ENCODE measurements around the gene CTIF. TPM values are rescaled to one million over a fixed set of nuclear protein-coding genes. Genes with fewer than 3 reads are reported as not detected.

Gene CTIF
- total RNA-seq, 1 experiment from 2014 or later, result 5.8 TPM

DNA sequence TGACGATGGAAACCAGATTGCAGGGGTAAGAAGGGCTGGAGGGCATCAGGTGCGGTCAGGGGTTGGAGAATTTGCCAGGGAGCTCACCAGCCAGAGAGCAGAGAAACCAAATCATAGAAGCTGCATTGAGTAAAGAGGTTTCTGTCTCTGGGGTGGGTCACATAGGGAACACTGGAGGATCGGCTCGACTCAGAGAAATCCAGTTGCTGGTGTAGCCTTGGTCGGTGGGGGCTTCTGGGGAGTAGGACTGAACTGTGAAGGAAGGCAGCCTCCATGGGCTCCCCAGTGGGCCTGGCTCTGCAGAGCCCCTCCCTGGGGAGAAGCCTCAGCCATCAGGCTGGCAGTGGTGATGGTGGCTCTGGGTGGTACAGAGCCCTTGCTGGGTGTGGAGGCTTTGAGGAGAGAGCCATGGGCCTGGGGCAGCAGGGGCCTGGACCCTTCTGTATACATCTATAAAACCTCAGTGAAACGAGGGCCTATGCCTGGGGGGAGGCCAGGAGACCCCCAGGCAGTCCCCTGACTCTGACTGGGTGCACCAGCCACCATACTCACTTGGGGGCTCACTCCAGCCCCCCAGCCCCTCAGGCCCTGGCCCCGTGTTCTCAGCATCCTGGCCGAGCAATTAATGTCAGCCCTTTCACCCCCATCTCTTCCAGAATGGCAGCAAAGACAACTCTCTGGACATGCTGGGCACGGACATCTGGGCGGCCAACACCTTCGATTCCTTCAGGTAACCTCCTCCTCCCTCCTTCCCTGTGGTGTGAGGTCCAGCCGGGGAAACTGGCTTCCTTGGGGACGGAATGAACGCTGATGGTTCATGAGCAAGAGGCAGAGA is 124.5 kb downstream of the CTIF start:
- Histone ChIP-seq H3F3A (ENCODE audit: low read length, unreplicated experiment) (no peaks in the 10 kb centered on the region), H3K4me3 (ENCODE audit: low read length) (no peak overlapping the region), H3K4me1 (ENCODE audit: insufficient read depth, low read length) (no peaks in the 10 kb centered on the region), H3K27me3 (ENCODE audit: low read length) (no peaks in the 10 kb centered on the region), H3K79me2 (ENCODE audit: low read length) (no peaks in the 10 kb centered on the region), H3K4me2 (ENCODE audit: low read length) (no peak overlapping the region), H2AFZ (ENCODE audit: low read length) (no peak overlapping the region), H4K20me1 (ENCODE audit: low read length) (no peaks in the 10 kb centered on the region), H3K36me3 (ENCODE audit: low read depth, low read length) (no peaks in the 10 kb centered on the region), H3K27ac (ENCODE audit: low read length) (no peak overlapping the region), H3K9me3 (ENCODE audit: low read length) (no peaks in the 10 kb centered on the region), H3K9me2 (replicated peaks; ENCODE audit: low read length) (no peaks in the 10 kb centered on the region), H3K9ac (ENCODE audit: low read length) (no peak overlapping the region)
- TF ChIP-seq EZH2phosphoT487 (IDR thresholded peaks at IDR 0.05; ENCODE audit: borderline replicate concordance, low read length) (no peak), EZH2 (IDR thresholded peaks at IDR 0.05; ENCODE audit: low read length, unreplicated experiment) (no peak)
- TF ChIP-seq, protein P1, sequence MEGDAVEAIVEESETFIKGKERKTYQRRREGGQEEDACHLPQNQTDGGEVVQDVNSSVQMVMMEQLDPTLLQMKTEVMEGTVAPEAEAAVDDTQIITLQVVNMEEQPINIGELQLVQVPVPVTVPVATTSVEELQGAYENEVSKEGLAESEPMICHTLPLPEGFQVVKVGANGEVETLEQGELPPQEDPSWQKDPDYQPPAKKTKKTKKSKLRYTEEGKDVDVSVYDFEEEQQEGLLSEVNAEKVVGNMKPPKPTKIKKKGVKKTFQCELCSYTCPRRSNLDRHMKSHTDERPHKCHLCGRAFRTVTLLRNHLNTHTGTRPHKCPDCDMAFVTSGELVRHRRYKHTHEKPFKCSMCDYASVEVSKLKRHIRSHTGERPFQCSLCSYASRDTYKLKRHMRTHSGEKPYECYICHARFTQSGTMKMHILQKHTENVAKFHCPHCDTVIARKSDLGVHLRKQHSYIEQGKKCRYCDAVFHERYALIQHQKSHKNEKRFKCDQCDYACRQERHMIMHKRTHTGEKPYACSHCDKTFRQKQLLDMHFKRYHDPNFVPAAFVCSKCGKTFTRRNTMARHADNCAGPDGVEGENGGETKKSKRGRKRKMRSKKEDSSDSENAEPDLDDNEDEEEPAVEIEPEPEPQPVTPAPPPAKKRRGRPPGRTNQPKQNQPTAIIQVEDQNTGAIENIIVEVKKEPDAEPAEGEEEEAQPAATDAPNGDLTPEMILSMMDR (conservative IDR thresholded peaks at IDR 0.05; ENCODE audit: low read depth, low read length), result no peak
- no TSS peak for BruUV-seq (replicated peaks)
- intact Hi-C loops (cut with micrococcal nuclease), result no loop called here
- DNase-seq (no peak), ATAC-seq (no peak)
- ChIA-PET POLR2A (ENCODE audit: unreplicated experiment) (no interaction called here), CTCF (no interaction called here)

GRCh38 chr18:48663931-48664847 is 125.4 kb downstream of the CTIF start:
- intact Hi-C loops (cut with micrococcal nuclease), result loop anchor here (1.0 kb wide), 1 partner anchor 188 kb away; no protein-coding TSS in a partner anchor
- Histone ChIP-seq H3K36me3 (ENCODE audit: low read depth, low read length) (no peaks in the 10 kb centered on the region), H3K27me3 (ENCODE audit: low read length) (no peaks in the 10 kb centered on the region), H3K9me2 (replicated peaks; ENCODE audit: low read length) (no peaks in the 10 kb centered on the region), H3K4me1 (ENCODE audit: insufficient read depth, low read length) (no peaks in the 10 kb centered on the region), H3K79me2 (ENCODE audit: low read length) (no peaks in the 10 kb centered on the region), H3F3A (ENCODE audit: low read length, unreplicated experiment) (no peaks in the 10 kb centered on the region), H3K27ac (ENCODE audit: low read length) (no peak overlapping the region), H3K4me2 (ENCODE audit: low read length) (no peak overlapping the region), H2AFZ (ENCODE audit: low read length) (no peak overlapping the region), H4K20me1 (ENCODE audit: low read length) (no peaks in the 10 kb centered on the region), H3K9me3 (ENCODE audit: low read length) (no peaks in the 10 kb centered on the region), H3K4me3 (ENCODE audit: low read length) (no peak overlapping the region), H3K9ac (ENCODE audit: low read length) (no peak overlapping the region)
- CTCF ChIA-PET, result interaction anchor here (1.0 kb wide), 1 partner anchor 188 kb away, joined by 5 read pairs; no protein-coding TSS in a partner anchor
- ATAC-seq (peak; percentile 53; the same call in 1 of the 2 replicates), DNase-seq (peak; percentile 48)
- TF ChIP-seq, protein P1 (conservative IDR thresholded peaks at IDR 0.05; ENCODE audit: low read depth, low read length), result peak; percentile 59
- TF ChIP-seq EZH2 (IDR thresholded peaks at IDR 0.05; ENCODE audit: low read length, unreplicated experiment), result no peak
- no TSS peak for BruUV-seq (replicated peaks)
- POLR2A ChIA-PET (ENCODE audit: unreplicated experiment), result no interaction called here
